Measurements from ENCODE around the gene PGAP6.
"Not testable (repeated sequence)": the region's sequence is repeated elsewhere in the genome, so short reads cannot be mapped to it uniquely, and the experiment has no call there.

The PGAP6 gene

GRCh38 chr16:379183-379960 is 2.4 kb downstream of the PGAP6 start:
- in situ Hi-C loops (cut with MboI; ENCODE audit: low sequenced_read_pairs), result no loop called here

- in situ Hi-C loops (cut with MboI; ENCODE audit: low sequenced_read_pairs), result no loop called here
Observed at GRCh38 chr16:378821-379182, 3.0 kb downstream of the PGAP6 start.

GRCh38 chr16:378113-378820 is 3.5 kb downstream of the PGAP6 start:
- in situ Hi-C loops (cut with MboI; ENCODE audit: low sequenced_read_pairs), result not testable (repeated sequence)

- in situ Hi-C loops (cut with MboI; ENCODE audit: low sequenced_read_pairs), result no loop called here
Observed at GRCh38 chr16:377419-377951, 4.3 kb downstream of the PGAP6 start.

GRCh38 chr16:376817-377418 is 4.9 kb downstream of the PGAP6 start:
- in situ Hi-C loops (cut with MboI; ENCODE audit: low sequenced_read_pairs), result no loop called here

- in situ Hi-C loops (cut with MboI; ENCODE audit: low sequenced_read_pairs), result no loop called here
Observed at GRCh38 chr16:375927-376816, 5.6 kb downstream of the PGAP6 start.

- in situ Hi-C loops (cut with MboI; ENCODE audit: low sequenced_read_pairs), result no loop called here
Observed at GRCh38 chr16:375212-375611, 6.6 kb downstream of the PGAP6 start.

GRCh38 chr16:374616-374926 is 7.2 kb downstream of the PGAP6 start:
- in situ Hi-C loops (cut with MboI; ENCODE audit: low sequenced_read_pairs), result no loop called here

GRCh38 chr16:373848-374615 is 7.7 kb downstream of the PGAP6 start:
- in situ Hi-C loops (cut with MboI; ENCODE audit: low sequenced_read_pairs), result no loop called here

- in situ Hi-C loops (cut with MboI; ENCODE audit: low sequenced_read_pairs), result no loop called here
Observed at GRCh38 chr16:373020-373598, 8.7 kb downstream of the PGAP6 start.

GRCh38 chr16:372302-372983 is 9.3 kb downstream of the PGAP6 start:
- in situ Hi-C loops (cut with MboI; ENCODE audit: low sequenced_read_pairs), result no loop called here

- in situ Hi-C loops (cut with MboI; ENCODE audit: low sequenced_read_pairs), result no loop called here
Observed at GRCh38 chr16:371515-372301, 10.1 kb downstream of the PGAP6 start.

- in situ Hi-C loops (cut with MboI; ENCODE audit: low sequenced_read_pairs), result no loop called here
Observed at GRCh38 chr16:370979-371514, 10.7 kb downstream of the PGAP6 start.

- in situ Hi-C loops (cut with MboI; ENCODE audit: low sequenced_read_pairs), result no loop called here
Observed at GRCh38 chr16:370443-370842, 11.3 kb downstream of the PGAP6 start, which contains the start of gene MRPL28. Gene MRPL28 (minus strand): TSS chr16:370538. CDS start chr16:370218, 320 bp downstream.

- in situ Hi-C loops (cut with MboI; ENCODE audit: low sequenced_read_pairs), result no loop called here
Observed at GRCh38 chr16:369866-370436, 11.8 kb downstream of the PGAP6 start.

GRCh38 chr16:369275-369865 is 12.4 kb downstream of the PGAP6 start:
- in situ Hi-C loops (cut with MboI; ENCODE audit: low sequenced_read_pairs), result no loop called here

- in situ Hi-C loops (cut with MboI; ENCODE audit: low sequenced_read_pairs), result no loop called here
Observed at GRCh38 chr16:368388-369158, 13.2 kb downstream of the PGAP6 start.

All from hTERT RPE-1 (cell line).